K562 treated with DMSO at 1 percent for 4 hours (cell line): ENCODE data around the gene RNPC3. TPM values are rescaled to one million over a fixed set of nuclear protein-coding genes. Genes with fewer than 3 reads are reported as not detected.

Experiments
- total RNA-seq: library from RNA; unstranded; fragments of 300-600 nt; gene quantifications from 2 replicates; pipeline ENCODE4 v1.2.3, GENCODE V29; 2022; ENCODE audit not compliant: insufficient read depth

Gene RNPC3
- total RNA-seq = 6.1 and 8.7 TPM in 2 replicates

GRCh38 chr1:103525607-103526507, at the start of gene RNPC3:
TSS of gene RNPC3 (plus strand) at chr1:103525699. CDS start at chr1:103526071, 372 bp downstream.

DNA sequence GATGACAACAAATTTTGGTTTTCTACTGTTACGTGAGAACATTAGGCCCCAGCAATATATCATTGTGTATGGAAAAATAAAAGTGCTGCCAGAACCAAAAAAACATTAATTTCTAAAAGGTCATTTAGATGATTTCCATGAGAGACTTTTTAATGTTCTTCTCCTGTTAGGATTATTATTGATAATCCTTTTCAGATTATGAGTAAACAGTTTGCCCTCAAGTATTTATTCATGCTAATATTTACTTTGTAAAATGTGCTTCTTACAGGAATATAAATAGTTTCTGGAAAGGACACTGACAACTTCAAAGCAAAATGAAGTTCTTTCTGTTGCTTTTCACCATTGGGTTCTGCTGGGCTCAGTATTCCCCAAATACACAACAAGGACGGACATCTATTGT, 45.8 kb downstream of the RNPC3 start, which contains the start of gene AMY2B:
AMY2B (plus strand) TSS at position 301 of the 400 bp plus-strand sequence; CDS start at position 315, 14 bp downstream.

Other genes starting within 250 kb of the RNPC3 start
- gene AMY2B, start 45.9 kb downstream of the RNPC3 start, total RNA-seq = 0.46 and 3.1 TPM in 2 replicates
- not detected in 2 replicates for gene AMY2A, start 91.7 kb downstream of the RNPC3 start, total RNA-seq
- gene AMY1A, start 130.1 kb downstream of the RNPC3 start, total RNA-seq = not detected in 2 replicates
- not detected in 2 replicates for gene AMY1B, start 170.5 kb downstream of the RNPC3 start, total RNA-seq
- not detected in 2 replicates for gene AMY1C, start 224.2 kb downstream of the RNPC3 start, total RNA-seq